T-helper 1 cell treated with Interleukin-12 subunit alpha and Interleukin-12 subunit beta and Interleukin-4 antibody, amounts not matched to agents 30 ng/mL and 1 ng/mL, for 36 hours (primary cell): ENCODE data around the gene RMDN3. TPM values are rescaled to one million over a fixed set of nuclear protein-coding genes. Genes with fewer than 3 reads are reported as not detected.

Experiments
- intact Hi-C: fragments of 100-400 bp; cut with micrococcal nuclease; formaldehyde crosslinking; loops from one replicate; pipeline ENCODE4 v1.15.1; 2024
- total RNA-seq: library from RNA; stranded (reverse); gene quantifications from 2 replicates; pipeline ENCODE4 v1.2.3, GENCODE V29; 2022

Gene RMDN3, protein sequence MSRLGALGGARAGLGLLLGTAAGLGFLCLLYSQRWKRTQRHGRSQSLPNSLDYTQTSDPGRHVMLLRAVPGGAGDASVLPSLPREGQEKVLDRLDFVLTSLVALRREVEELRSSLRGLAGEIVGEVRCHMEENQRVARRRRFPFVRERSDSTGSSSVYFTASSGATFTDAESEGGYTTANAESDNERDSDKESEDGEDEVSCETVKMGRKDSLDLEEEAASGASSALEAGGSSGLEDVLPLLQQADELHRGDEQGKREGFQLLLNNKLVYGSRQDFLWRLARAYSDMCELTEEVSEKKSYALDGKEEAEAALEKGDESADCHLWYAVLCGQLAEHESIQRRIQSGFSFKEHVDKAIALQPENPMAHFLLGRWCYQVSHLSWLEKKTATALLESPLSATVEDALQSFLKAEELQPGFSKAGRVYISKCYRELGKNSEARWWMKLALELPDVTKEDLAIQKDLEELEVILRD
- 37.2 and 37.7 TPM in 2 replicates for total RNA-seq

GRCh38 chr15:40754883-40755811 is at the start of gene RMDN3:
TSS of gene RMDN3 (minus strand) at chr15:40755254. CDS start at chr15:40754783, 471 bp downstream.
- intact Hi-C loops: loop anchor here (1.0 to 5.0 kb wide), 10 partner anchors 10 to 477 kb away; partner anchors contain the start of genes CCDC32, CHP1, DNAJC17 and EXD1

DNA sequence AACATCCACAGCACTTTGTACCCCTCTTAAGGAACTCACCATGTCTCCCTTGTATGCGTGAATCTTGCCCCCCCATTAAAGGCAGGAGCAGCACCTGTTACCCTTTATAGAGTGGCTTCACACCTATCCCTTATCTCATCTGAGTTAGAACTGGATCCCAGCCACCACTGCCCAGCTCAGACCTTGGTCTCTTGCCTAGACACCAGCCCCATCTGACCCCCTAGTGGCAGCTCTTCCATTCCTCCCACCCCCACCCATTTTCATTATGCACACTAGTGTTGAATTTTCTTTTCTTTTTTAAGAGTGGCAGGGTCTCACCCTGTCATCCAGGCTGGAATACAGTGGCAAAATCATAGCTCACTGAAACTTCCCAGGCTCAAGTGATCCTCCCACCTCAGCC is 48.6 kb upstream of the RMDN3 start:
- intact Hi-C loops: no loop called here

GRCh38 chr15:40803076-40803475 is 48.0 kb upstream of the RMDN3 start:
- intact Hi-C loops: no loop called here

GRCh38 chr15:40799523-40799922 is 44.5 kb upstream of the RMDN3 start:
- intact Hi-C loops: no loop called here

- intact Hi-C loops: no loop called here
These were observed 41.5 kb upstream of the RMDN3 start for GRCh38 chr15:40796512-40796911.

DNA sequence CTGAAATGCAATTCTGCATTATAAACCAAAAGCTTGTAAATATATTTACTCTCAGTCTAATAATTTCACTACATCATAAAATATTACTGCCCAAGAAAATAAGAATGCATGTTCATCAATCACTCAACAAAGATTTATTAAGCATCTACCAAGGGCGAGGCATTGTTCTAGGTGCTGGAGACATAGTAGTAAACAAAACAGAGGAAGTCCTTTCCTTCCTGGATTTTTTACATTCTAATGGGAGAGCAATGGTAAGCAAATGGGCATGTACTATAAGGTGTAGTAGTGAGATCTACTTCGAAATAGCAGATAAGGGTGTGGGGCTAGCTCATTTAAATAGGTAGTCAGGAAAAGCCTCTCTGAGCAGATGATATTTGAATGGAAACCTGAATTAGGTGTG is 41.0 kb upstream of the RMDN3 start:
- intact Hi-C loops: no loop called here

GRCh38 chr15:40793216-40793989 is 38.3 kb upstream of the RMDN3 start:
- intact Hi-C loops: no loop called here

- intact Hi-C loops: no loop called here
These were observed 37.3 kb upstream of the RMDN3 start for GRCh38 chr15:40792394-40792793.

DNA sequence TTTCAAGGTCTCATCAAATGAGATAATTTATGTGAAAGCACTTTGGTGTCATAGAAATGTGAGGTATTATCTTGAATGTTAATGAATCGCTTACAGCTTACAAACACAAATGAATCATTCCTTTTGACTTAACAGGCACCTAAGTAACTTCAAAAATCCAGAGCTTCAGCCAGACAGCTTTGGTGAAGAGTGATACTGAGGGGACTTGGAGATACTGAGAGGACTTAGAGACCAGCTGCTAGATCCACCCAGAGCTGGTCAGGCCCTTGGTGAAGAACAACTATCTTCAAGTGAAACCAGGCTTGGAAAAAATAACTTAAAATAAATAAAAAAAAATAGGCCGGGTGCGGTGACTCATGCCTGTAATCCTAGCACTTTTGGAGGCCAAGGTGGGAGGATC is 35.7 kb upstream of the RMDN3 start:
- intact Hi-C loops: no loop called here

GRCh38 chr15:40789999-40790398 is 34.9 kb upstream of the RMDN3 start:
- intact Hi-C loops: no loop called here

- intact Hi-C loops: no loop called here
These were observed 34.1 kb upstream of the RMDN3 start for GRCh38 chr15:40789119-40789518.

- intact Hi-C loops: loop anchor here (1.0 kb wide), 1 partner anchor 19 kb away; the partner anchor contains the start of genes DNAJC17 and ZFYVE19
These were observed 32.9 kb upstream of the RMDN3 start for GRCh38 chr15:40787991-40788390.

DNA sequence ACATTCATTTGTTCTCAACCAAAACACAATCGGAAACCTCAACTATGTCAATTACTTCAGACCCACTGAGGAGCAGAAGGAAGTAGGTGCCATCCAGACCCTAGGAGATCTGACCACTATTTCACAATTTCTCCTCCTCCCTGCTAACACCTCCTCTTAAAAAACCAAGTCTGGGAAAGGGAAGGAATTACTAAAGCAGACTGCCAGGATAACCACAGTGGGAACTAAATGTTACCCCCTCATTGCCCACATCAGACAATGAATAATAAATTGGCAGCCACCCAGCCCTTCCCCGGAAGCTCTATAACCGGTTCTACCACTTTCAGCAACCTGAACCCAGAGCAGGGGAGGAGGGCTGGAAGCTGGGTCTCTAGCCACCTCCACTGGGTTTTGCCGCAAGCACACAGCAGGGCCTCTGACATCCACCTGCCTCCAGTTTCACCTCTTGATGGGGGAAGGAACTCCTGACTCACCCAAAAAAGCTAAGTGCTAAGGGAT is 32.3 kb upstream of the RMDN3 start:
- intact Hi-C loops: loop anchor here (1.0 kb wide), 1 partner anchor 20 kb away; the partner anchor contains the start of genes DNAJC17 and ZFYVE19

DNA sequence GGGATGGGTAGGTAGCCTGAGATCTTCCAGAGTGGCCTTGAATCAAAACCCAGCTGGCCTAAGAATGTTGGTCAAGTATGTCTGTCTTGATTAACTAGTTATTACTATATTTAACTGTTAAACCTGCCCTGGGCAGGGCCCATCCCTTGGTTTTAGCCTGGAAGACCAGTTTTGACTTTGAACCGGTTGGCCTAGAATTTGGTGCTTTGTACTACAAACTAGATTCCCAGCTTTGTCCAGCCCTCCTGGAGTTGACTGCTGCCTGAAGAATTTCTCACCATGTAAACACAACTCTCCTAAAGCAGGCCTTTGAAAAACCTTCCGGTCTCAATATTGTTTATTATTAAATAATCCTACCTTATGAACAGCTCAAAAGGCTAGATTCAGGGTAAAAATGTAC is 30.8 kb upstream of the RMDN3 start:
- intact Hi-C loops: no loop called here

DNA sequence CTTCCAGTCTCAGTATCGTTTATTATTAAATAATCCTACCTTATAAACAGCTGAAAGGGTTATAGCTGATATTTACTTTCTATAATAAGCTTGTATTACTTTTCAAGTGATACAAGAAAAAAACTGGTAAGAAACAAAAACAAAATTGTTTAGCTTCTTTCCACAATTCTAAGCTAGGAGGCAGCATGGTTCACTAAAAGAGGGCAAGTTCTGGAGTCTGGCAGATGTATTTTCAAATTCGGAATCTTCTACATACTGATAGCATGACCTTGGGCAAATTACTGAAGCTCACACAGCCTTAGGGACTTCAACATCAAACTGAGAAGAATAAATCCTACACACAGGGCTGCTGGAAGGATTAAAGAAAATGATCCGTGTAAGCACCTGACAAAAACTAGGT is 30.1 kb upstream of the RMDN3 start:
- intact Hi-C loops: no loop called here

- intact Hi-C loops: loop anchor here (1.0 to 2.0 kb wide), 7 partner anchors 28 to 263 kb away; partner anchors contain the start of genes RAD51 and RMDN3
These were observed 27.7 kb upstream of the RMDN3 start for GRCh38 chr15:40782609-40783227.

GRCh38 chr15:40776537-40777141 is 21.6 kb upstream of the RMDN3 start:
- intact Hi-C loops: no loop called here

DNA sequence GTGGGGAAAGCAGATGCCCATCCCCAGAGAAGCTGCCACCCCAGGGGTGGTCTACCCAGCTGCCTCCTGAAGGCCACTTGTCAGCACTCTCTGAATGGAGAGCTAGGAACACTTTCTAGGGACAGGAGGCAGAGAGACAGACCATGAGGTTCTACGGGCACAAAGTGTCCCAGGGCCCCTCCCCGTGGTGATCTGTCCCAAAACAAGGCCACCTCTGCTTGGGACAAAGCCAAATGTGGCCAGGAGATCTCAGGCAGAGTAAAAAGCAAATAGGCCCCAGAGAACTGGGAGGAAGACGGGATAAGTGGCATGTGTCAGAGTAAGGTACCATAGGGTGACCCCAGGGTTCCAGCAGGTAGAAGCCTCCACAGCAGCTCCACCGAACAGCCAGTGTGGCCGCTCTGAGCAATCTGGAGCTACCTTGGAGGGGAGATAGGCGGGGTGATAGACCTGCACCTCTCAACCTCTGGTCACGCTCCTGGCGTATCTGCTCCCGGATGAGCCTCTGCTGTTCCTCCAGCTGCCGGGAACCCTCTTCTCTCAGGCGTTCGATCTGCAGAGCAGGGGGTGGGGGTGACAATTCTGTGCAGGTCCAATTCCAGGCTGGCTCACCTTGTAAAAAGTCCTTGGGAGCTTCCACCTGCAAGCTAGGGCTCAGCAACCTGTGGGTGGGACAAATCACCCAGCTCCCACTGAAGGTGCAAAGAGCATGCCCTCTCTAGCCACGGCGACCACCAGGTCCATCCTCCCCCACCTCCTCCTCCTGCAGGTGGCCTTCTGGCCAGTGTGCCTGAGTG is 20.9 kb upstream of the RMDN3 start:
- intact Hi-C loops: no loop called here

GRCh38 chr15:40775007-40775406 is 20.0 kb upstream of the RMDN3 start:
- intact Hi-C loops: no loop called here
